K562 (cell line): ENCODE data around the gene SYT17. TPM values are rescaled to one million over a fixed set of nuclear protein-coding genes. Genes with fewer than 3 reads are reported as not detected.

Experiments used
- ARID2 ChIP-seq: fragments of 450-650 bp; IDR thresholded peaks from 2 replicates; pipeline ENCODE4 v1.6.1; 2017; ENCODE audit warnings: antibody characterized with exemption, mild to moderate bottlenecking
- ARNT ChIP-seq, 2 experiments: fragments of 450-650 bp; IDR thresholded peaks; 2 replicates each; pipeline ENCODE4 v1.6.1; 2016; ENCODE audit warnings: mild to moderate bottlenecking in 1 of 2
- ATF1 ChIP-seq, 2 experiments: fragments of 450-650 bp in 1 of 2; IDR thresholded peaks; 2 replicates each; pipeline ENCODE4 v1.6.1; 2016; ENCODE audit warnings: missing compliant biosample characterization in 1 of 2, missing genetic modification characterization in 1 of 2
- ATF7 ChIP-seq: fragments of 450-650 bp; IDR thresholded peaks from 2 replicates; pipeline ENCODE4 v1.7.1; 2014; ENCODE audit warnings: mild to moderate bottlenecking, moderate library complexity
- CEBPB ChIP-seq: fragments of 450-650 bp; IDR thresholded peaks from 2 replicates; pipeline ENCODE4 v1.6.1; 2016; ENCODE audit warnings: missing genetic modification characterization, missing compliant biosample characterization
- EGR1 ChIP-seq: fragments of 450-650 bp; conservative IDR thresholded peaks from 2 replicates; pipeline ENCODE4 v1.6.1; 2017; ENCODE audit warnings: mild to moderate bottlenecking
- HDAC1 ChIP-seq, 2 experiments: fragments of 450-650 bp; IDR thresholded peaks; 2 replicates each; pipeline ENCODE4 v1.6.1; 2016 to 2017; ENCODE audit warnings: inconsistent platforms in 1 of 2, mild to moderate bottlenecking in 1 of 2, moderate library complexity in 1 of 2
- HDGF ChIP-seq: fragments of 450-650 bp; IDR thresholded peaks from 2 replicates; pipeline ENCODE4 v1.6.1; 2016
- MAZ ChIP-seq, 2 experiments: fragments of 450-650 bp in 1 of 2; sonication (generic) in 1 of 2; formaldehyde crosslinking; IDR thresholded peaks in 1 of 2; conservative IDR thresholded peaks in 1 of 2; 2 replicates each; pipeline versions ENCODE4 v1.4.0 to v1.5.0; 2020; ENCODE audit warnings: mild to moderate bottlenecking in 1 of 2, missing genetic modification reagents in 1 of 2
- MED1 ChIP-seq: sonication (generic); formaldehyde crosslinking; IDR thresholded peaks from 2 replicates; pipeline ENCODE4 v1.8.1; 2023; ENCODE audit warnings: missing genetic modification reagents, borderline replicate concordance
- NFRKB ChIP-seq: fragments of 450-650 bp; IDR thresholded peaks from 2 replicates; pipeline ENCODE4 v1.6.1; 2016; ENCODE audit warnings: low read depth
- PML ChIP-seq: IDR thresholded peaks from 2 replicates; pipeline ENCODE4 v1.6.1; 2012; ENCODE audit warnings: low read length, inconsistent platforms
- RCOR1 ChIP-seq, 2 experiments: IDR thresholded peaks; 2 replicates each; pipeline ENCODE4 v1.6.1; 2012; ENCODE audit warnings: low read depth in 2 of 2, low read length in 2 of 2, borderline replicate concordance in 1 of 2, improper control_type of control experiment in 1 of 2
- SOX6 ChIP-seq: fragments of 450-650 bp; IDR thresholded peaks from 2 replicates; pipeline ENCODE4 v1.6.1; 2014; ENCODE audit warnings: mild to moderate bottlenecking
- STAT5A ChIP-seq: IDR thresholded peaks from 2 replicates; pipeline ENCODE4 v1.6.1; 2012; ENCODE audit warnings: low read length, inconsistent platforms, borderline replicate concordance
- TBL1XR1 ChIP-seq, 2 experiments: IDR thresholded peaks; 2 replicates each; pipeline ENCODE4 v1.6.1; 2012; ENCODE audit warnings: improper control_type of control experiment in 2 of 2, low read length in 2 of 2, mild to moderate bottlenecking in 1 of 2
- TCF7L2 ChIP-seq: fragments of 150-350 bp; IDR thresholded peaks from 2 replicates; pipeline ENCODE4 v1.6.1; 2016; ENCODE audit warnings: low read depth, mild to moderate bottlenecking, low read length, moderate library complexity
- THRAP3 ChIP-seq: fragments of 450-650 bp; IDR thresholded peaks from 2 replicates; pipeline ENCODE4 v1.6.1; 2016; ENCODE audit warnings: mild to moderate bottlenecking, inconsistent platforms, borderline replicate concordance
- TRIM24 ChIP-seq, 2 experiments: fragments of 450-650 bp; IDR thresholded peaks; 2 replicates each; pipeline ENCODE4 v1.6.1; 2016
- ZBTB7A ChIP-seq: IDR thresholded peaks from 2 replicates; pipeline ENCODE4 v1.6.1; 2011; ENCODE audit warnings: low read depth, mild to moderate bottlenecking, low read length, moderate library complexity, borderline replicate concordance; ENCODE audit not compliant: control insufficient read depth
- ZNF197 ChIP-seq: fragments of 200-800 bp; sonication (Bioruptor generic); IDR thresholded peaks from 2 replicates; pipeline ENCODE4 v1.6.1; 2016; ENCODE audit warnings: low read depth, missing genetic modification characterization, missing compliant biosample characterization
- ZNF354B ChIP-seq: fragments of 250-450 bp; sonication (Bioruptor Pico); IDR thresholded peaks from 2 replicates; pipeline ENCODE4 v1.4.0; 2020
- polyA plus RNA-seq, 8 experiments: library from polyadenylated mRNA; depleted of rRNA in 4 of 8; stranded (reverse) in 5 of 8; unstranded in 3 of 8; fragments of >200 nt; fragmentation: Nextera tagmentation in 2 of 8; fragmentation: Illumina TruSeq in 1 of 8; extraction: Ambion mirVana in 2 of 8; extraction: Trizol in 1 of 8; gene quantifications; 2 replicates each; pipeline versions ENCODE4 v1.2.1 to v1.2.3, GENCODE V29; 2011 to 2014; ENCODE audit warnings: inconsistent platforms in 1 of 8, missing spikeins in 1 of 8
- total RNA-seq, 7 experiments: library from RNA; depleted of rRNA in 6 of 7; stranded (reverse); fragments of >200 nt in 6 of 7; fragmentation: Illumina TruSeq in 2 of 7; extraction: Trizol in 2 of 7; gene quantifications; 2 replicates each; pipeline versions ENCODE4 v1.2.1 to v1.2.3, GENCODE V29; 2011 to 2021; ENCODE audit warnings: low replicate concordance in 1 of 7
- TF ChIP-seq, protein P1 (sequence below), 2 experiments: fragments of 450-650 bp in 1 of 2; sonication (generic) in 1 of 2; formaldehyde crosslinking in 1 of 2; IDR thresholded peaks in 1 of 2; conservative IDR thresholded peaks in 1 of 2; 2 replicates each; pipeline versions ENCODE4 v1.6.1 to v1.8.1; 2016 to 2023; ENCODE audit warnings: mild to moderate bottlenecking in 2 of 2, moderate library complexity in 2 of 2, inconsistent platforms in 1 of 2, missing genetic modification reagents in 1 of 2
- TF ChIP-seq, protein P2 (sequence below), 2 experiments: fragments of 450-650 bp; IDR thresholded peaks; 2 replicates each; pipeline ENCODE4 v1.6.1; 2016
- TF ChIP-seq, protein P3 (sequence below): fragments of 450-650 bp; IDR thresholded peaks from 2 replicates; pipeline ENCODE4 v1.7.1; 2018; ENCODE audit warnings: mild to moderate bottlenecking, low read depth; ENCODE audit not compliant: partially characterized antibody

The SYT17 gene
- total and polyA plus RNA-seq, 9 of the 15 experiments (the other 6 are each of a cell fraction or from before 2014, with no cell fraction given): not detected

DNA sequence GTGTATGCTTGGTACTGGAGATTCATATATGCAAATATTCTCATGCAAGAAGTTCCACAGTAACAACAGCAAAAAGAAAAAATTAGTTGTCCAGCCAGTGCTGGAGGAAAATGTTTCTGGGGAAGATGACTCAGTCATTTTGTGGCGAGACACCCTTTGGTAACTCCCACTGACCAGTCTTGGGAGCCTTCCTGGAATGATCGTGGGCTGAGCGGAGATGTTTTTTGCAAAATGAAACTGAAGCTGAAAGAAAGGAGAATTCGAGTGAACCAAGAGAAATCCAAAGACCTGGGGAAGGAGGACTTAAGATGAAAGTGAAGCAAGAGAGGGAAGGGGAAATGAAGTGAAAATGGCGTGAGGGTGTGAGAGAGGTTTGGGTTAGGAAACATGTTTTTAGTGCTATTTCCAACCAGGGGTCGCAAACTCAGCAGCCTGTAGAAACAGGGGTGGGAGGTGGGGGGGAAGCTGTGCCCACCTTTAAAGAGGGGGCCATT, 49.1 kb upstream of the SYT17 start (continued):
- peak in 1 of 2 experiments; percentile 36; a peak in 1 of 4 replicates for TF ChIP-seq MAZ (CRISPR knock-in tag; conservative IDR thresholded peaks at IDR 0.05 in 1 of 2, IDR thresholded peaks at IDR 0.05 in 1 of 2)
- TF ChIP-seq SOX6: 0 out of 2 replicates have a peak, but pooled peaks have one; percentile 12
- no peak for TF ChIP-seq ZNF354B
- TF ChIP-seq EGR1: peak; percentile 28; the same call in 1 of the 2 replicates
- TF ChIP-seq THRAP3: 0 out of 2 replicates have a peak, but pooled peaks have one; percentile 49
- peak; percentile 82 for TF ChIP-seq HDGF
- TF ChIP-seq PML: 0 out of 2 replicates have a peak, but pooled peaks have one; percentile 10
- peak in 1 of 2 experiments; percentile 33; a peak in 1 of 4 replicates for TF ChIP-seq TRIM24 (IDR thresholded peaks at IDR 0.05)
- peak in 1 of 2 experiments; percentile 93; a peak in 2 of 4 replicates for TF ChIP-seq TBL1XR1 (IDR thresholded peaks at IDR 0.05; ENCODE audit: low read length in 2 of 2)
- peak; percentile 95 for TF ChIP-seq NFRKB
- peak; percentile 17; the same call in 1 of the 2 replicates for TF ChIP-seq CEBPB (tag)
- no peak for TF ChIP-seq ATF1 (CRISPR knock-in tag; IDR thresholded peaks at IDR 0.05)
- 0 out of 2 replicates have a peak, but pooled peaks have one; percentile 16 for TF ChIP-seq ATF1 (tag; IDR thresholded peaks at IDR 0.05)
- peak; percentile 49; the same call in 1 of the 2 replicates for TF ChIP-seq ZBTB7A
- TF ChIP-seq, protein P1, sequence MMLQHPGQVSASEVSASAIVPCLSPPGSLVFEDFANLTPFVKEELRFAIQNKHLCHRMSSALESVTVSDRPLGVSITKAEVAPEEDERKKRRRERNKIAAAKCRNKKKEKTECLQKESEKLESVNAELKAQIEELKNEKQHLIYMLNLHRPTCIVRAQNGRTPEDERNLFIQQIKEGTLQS (IDR thresholded peaks at IDR 0.05): peak; percentile 77
- TF ChIP-seq, protein P1 (CRISPR knock-in tag; conservative IDR thresholded peaks at IDR 0.05): 0 out of 2 replicates have a peak, but pooled peaks have one; percentile 22
- no peak for TF ChIP-seq MED1 (CRISPR knock-in tag)
- TF ChIP-seq ARID2: no peak
- TF ChIP-seq ATF7: peak; percentile 21; the same call in 1 of the 2 replicates
- peak; percentile 43; the same call in 1 of the 2 replicates for TF ChIP-seq ZNF197
- peak in 1 of 2 experiments; percentile 56; a peak in 1 of 4 replicates for TF ChIP-seq ARNT (IDR thresholded peaks at IDR 0.05)
- TF ChIP-seq STAT5A: peak; percentile 52; the same call in 1 of the 2 replicates
- TF ChIP-seq HDAC1 (IDR thresholded peaks at IDR 0.05): peak in 1 of 2 experiments; percentile 74; a peak in 1 of 4 replicates
- TF ChIP-seq, protein P2, sequence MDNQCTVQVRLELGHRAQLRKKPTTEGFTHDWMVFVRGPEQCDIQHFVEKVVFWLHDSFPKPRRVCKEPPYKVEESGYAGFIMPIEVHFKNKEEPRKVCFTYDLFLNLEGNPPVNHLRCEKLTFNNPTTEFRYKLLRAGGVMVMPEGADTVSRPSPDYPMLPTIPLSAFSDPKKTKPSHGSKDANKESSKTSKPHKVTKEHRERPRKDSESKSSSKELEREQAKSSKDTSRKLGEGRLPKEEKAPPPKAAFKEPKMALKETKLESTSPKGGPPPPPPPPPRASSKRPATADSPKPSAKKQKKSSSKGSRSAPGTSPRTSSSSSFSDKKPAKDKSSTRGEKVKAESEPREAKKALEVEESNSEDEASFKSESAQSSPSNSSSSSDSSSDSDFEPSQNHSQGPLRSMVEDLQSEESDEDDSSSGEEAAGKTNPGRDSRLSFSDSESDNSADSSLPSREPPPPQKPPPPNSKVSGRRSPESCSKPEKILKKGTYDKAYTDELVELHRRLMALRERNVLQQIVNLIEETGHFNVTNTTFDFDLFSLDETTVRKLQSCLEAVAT (IDR thresholded peaks at IDR 0.05): peak; percentile 60 to 90; a peak in 3 of 4 replicates
- TF ChIP-seq, protein P3, sequence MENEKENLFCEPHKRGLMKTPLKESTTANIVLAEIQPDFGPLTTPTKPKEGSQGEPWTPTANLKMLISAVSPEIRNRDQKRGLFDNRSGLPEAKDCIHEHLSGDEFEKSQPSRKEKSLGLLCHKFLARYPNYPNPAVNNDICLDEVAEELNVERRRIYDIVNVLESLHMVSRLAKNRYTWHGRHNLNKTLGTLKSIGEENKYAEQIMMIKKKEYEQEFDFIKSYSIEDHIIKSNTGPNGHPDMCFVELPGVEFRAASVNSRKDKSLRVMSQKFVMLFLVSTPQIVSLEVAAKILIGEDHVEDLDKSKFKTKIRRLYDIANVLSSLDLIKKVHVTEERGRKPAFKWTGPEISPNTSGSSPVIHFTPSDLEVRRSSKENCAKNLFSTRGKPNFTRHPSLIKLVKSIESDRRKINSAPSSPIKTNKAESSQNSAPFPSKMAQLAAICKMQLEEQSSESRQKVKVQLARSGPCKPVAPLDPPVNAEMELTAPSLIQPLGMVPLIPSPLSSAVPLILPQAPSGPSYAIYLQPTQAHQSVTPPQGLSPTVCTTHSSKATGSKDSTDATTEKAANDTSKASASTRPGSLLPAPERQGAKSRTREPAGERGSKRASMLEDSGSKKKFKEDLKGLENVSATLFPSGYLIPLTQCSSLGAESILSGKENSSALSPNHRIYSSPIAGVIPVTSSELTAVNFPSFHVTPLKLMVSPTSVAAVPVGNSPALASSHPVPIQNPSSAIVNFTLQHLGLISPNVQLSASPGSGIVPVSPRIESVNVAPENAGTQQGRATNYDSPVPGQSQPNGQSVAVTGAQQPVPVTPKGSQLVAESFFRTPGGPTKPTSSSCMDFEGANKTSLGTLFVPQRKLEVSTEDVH: no peak
- 0 out of 4 replicates have a peak, but pooled peaks of 1 of the 2 experiments have one; percentile 52 for TF ChIP-seq RCOR1 (IDR thresholded peaks at IDR 0.05; ENCODE audit: borderline replicate concordance in 1 of 2, low read depth in 2 of 2, low read length in 2 of 2)
- TF ChIP-seq TCF7L2: no peak
